ENCODE measurements around the gene MYO5C.
A peak's percentile ranks its signal among the peaks of the same experiment; 100 is the strongest.
"Not testable (repeated sequence)": the region's sequence is repeated elsewhere in the genome, so short reads cannot be mapped to it uniquely, and the experiment has no call there.

Gene MYO5C

DNA sequence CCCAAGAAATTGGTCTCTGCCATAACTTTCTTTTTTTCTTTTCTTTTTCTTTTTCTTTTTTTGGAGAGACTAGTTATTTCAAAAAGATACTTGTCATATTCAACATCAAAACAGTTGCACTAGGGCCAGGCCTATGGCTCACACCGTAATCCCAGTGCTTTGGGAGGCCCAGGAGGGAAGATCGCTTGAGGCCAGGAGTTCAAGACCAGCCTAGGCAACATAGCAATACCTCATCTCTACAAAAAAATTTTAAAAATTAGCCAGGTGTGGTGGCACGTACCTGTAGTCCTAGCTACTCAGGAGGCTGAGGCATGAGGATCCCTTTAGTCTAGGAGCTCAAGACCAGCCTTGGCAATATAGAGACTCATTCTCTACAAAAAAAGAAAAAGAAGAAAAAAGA, 55.4 kb downstream of the MYO5C start:
- no peak for DNase-seq (ENCODE audit: low read depth)
- TF ChIP-seq, protein P1, sequence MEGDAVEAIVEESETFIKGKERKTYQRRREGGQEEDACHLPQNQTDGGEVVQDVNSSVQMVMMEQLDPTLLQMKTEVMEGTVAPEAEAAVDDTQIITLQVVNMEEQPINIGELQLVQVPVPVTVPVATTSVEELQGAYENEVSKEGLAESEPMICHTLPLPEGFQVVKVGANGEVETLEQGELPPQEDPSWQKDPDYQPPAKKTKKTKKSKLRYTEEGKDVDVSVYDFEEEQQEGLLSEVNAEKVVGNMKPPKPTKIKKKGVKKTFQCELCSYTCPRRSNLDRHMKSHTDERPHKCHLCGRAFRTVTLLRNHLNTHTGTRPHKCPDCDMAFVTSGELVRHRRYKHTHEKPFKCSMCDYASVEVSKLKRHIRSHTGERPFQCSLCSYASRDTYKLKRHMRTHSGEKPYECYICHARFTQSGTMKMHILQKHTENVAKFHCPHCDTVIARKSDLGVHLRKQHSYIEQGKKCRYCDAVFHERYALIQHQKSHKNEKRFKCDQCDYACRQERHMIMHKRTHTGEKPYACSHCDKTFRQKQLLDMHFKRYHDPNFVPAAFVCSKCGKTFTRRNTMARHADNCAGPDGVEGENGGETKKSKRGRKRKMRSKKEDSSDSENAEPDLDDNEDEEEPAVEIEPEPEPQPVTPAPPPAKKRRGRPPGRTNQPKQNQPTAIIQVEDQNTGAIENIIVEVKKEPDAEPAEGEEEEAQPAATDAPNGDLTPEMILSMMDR (IDR thresholded peaks at IDR 0.05; ENCODE audit: insufficient read depth, low read depth, low read length, missing control alignments) = no peak
- H3K4me3 ChIP-seq (ENCODE audit: low read length) = no peak overlapping the region

DNA sequence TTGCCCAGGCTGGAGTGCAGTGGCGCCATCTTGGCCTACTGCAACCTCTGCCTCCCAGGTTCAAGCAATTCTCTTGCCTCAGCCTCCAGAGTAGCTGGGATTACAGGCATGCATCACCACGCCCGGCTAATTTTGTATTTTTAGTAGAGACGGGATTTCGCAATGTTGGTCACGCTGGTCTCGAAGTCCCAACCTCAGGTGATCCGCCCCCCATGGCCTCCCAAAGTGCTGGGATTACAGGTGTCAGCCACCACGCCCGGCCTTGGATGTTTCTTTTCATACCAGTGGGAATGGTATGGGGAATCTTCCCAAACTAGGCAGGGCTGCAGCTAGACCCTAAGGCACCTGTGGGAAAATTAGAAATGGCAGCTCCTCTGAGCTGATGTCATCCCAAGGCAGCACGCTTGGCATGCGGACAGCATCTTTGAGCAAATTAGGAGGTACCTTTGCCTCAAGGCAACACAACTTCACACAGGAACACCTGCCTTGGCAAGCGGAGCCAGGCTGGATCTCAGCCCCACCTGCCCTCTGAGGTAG, 56.5 kb downstream of the MYO5C start:
- DNase-seq (ENCODE audit: low read depth); H3K4me3 ChIP-seq (ENCODE audit: low read length): not testable (repeated sequence)

GRCh38 chr15:52238149-52238548, 57.5 kb downstream of the MYO5C start:
- DNase-seq (ENCODE audit: low read depth) = no peak
- no peak overlapping the region for H3K4me3 ChIP-seq (ENCODE audit: low read length)
- TF ChIP-seq, protein P1 (IDR thresholded peaks at IDR 0.05; ENCODE audit: insufficient read depth, low read depth, low read length, missing control alignments) = no peak

DNA sequence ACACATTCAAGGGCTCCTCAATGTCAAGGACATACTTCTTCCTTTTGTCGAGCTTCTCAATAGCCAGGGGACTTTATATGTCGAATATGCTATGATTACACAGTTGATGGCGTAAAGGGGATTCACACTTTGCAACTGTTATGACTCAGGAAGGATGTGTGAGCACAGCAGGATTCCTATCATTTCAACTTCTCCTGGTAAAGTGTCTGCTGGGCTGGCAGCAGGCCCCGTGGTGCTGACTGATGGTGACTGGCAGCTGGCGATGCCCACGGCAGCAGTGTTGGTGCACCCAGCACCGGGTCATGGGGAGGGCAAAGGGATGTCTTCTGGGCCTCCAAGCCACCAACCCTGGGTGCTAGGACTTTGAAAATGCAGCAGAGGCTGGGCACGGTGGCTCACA, 59.6 kb downstream of the MYO5C start:
- no peak overlapping the region for H3K4me3 ChIP-seq (ENCODE audit: low read length)
- peak; percentile 8 for DNase-seq (ENCODE audit: low read depth)
- TF ChIP-seq, protein P1 (IDR thresholded peaks at IDR 0.05; ENCODE audit: insufficient read depth, low read depth, low read length, missing control alignments) = no peak

GRCh38 chr15:52234596-52235541, 60.7 kb downstream of the MYO5C start:
- no peak for DNase-seq (ENCODE audit: low read depth)
- no peak overlapping the region for H3K4me3 ChIP-seq (ENCODE audit: low read length)
- TF ChIP-seq, protein P1 (IDR thresholded peaks at IDR 0.05; ENCODE audit: insufficient read depth, low read depth, low read length, missing control alignments) = no peak

DNA sequence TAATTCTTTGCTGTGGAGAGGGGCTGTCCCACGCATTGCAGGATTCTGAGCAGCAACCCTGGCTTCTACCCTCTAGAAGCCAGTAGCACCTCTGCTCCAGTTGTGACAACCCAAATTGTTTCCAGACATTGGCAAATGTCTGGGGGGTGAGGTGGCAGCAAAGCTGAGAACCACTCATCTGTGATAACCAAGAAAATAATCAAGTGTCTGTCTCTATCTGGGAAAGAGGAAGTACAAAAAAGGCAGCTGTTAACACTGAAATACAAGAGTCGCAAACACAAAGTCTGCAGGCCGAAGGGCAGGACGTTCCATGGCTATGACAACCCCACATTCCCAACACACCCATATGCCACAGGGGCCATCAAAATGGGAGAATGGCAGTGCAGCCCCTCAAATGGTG, 62.2 kb downstream of the MYO5C start:
- TF ChIP-seq, protein P1 (IDR thresholded peaks at IDR 0.05; ENCODE audit: insufficient read depth, low read depth, low read length, missing control alignments) = no peak
- DNase-seq (ENCODE audit: low read depth) = no peak
- no peak overlapping the region for H3K4me3 ChIP-seq (ENCODE audit: low read length)

- H3K4me3 ChIP-seq (ENCODE audit: low read length) = no peak overlapping the region
- DNase-seq (ENCODE audit: low read depth) = no peak
- TF ChIP-seq, protein P1 (IDR thresholded peaks at IDR 0.05; ENCODE audit: insufficient read depth, low read depth, low read length, missing control alignments) = no peak
Measured at GRCh38 chr15:52232327-52232726, 63.3 kb downstream of the MYO5C start.

Data from epithelial cell of esophagus (primary cell).